ENCODE measurements around the gene FAM156A. TPM values are rescaled to one million over a fixed set of nuclear protein-coding genes. Genes with fewer than 3 reads are reported as not detected.

FAM156A gene
- polyA plus RNA-seq, 1 of the 3 experiments (the other 2 are of a cell fraction): 47.2 TPM

GRCh38 chrX:53004038-53004437 is 45.7 kb upstream of the FAM156A start (continued):
- TF ChIP-seq FOSL2 (IDR thresholded peaks at IDR 0.05; ENCODE audit: borderline replicate concordance, low read depth) (no peak), ZBTB33 (IDR thresholded peaks at IDR 0.05; ENCODE audit: borderline replicate concordance, low read depth) (no peak)

GRCh38 chrX:53003111-53003510 is 44.8 kb upstream of the FAM156A start:
- H3K36me3 ChIP-seq (replicated peaks in 1 of 2; ENCODE audit: control insufficient read depth in 1 of 2, insufficient read depth in 2 of 2, low read length in 1 of 2): no peaks in the 10 kb centered on the region
- no peak overlapping the region for H3K4me2 ChIP-seq
- no peak overlapping the region for H3K27ac ChIP-seq (ENCODE audit: low read depth in 2 of 2, low read length in 1 of 2)
- H3K4me1 ChIP-seq (ENCODE audit: control insufficient read depth in 1 of 2, insufficient read depth in 2 of 2, low read depth in 1 of 2, low read length in 1 of 2): no peaks in the 10 kb centered on the region
- H3K9ac ChIP-seq: no peak overlapping the region
- no peaks in the 10 kb centered on the region for H3K9me3 ChIP-seq
- 42% methylated on average over 6 of the region's 6 CpGs for WGBS (ENCODE audit: low lambda C conversion rate)
- H3K4me3 ChIP-seq (ENCODE audit: low read depth in 2 of 2, low read length in 1 of 2): no peak overlapping the region
- H3K9me2 ChIP-seq: no peaks in the 10 kb centered on the region
- no peak for DNase-seq
- POLR2A ChIA-PET: no interaction called here
- no peak for TF ChIP-seq POLR2AphosphoS5 (IDR thresholded peaks at IDR 0.05; ENCODE audit: low read depth, low read length)
- TF ChIP-seq EZH2phosphoT487 (IDR thresholded peaks at IDR 0.05; ENCODE audit: borderline replicate concordance, low read depth): no peak
- no peak for TF ChIP-seq TEAD4 (IDR thresholded peaks at IDR 0.05; ENCODE audit: borderline replicate concordance, insufficient read depth)
- TF ChIP-seq RFX5 (IDR thresholded peaks at IDR 0.05; ENCODE audit: low read length): no peak
- no peak for TF ChIP-seq USF1 (IDR thresholded peaks at IDR 0.05; ENCODE audit: borderline replicate concordance, low read depth)
- TF ChIP-seq NFIC (IDR thresholded peaks at IDR 0.05; ENCODE audit: borderline replicate concordance): no peak
- TF ChIP-seq ZBTB33 (IDR thresholded peaks at IDR 0.05; ENCODE audit: borderline replicate concordance, low read depth): no peak
- no peak for TF ChIP-seq GATA2 (CRISPR knock-in tag; IDR thresholded peaks at IDR 0.05)
- TF ChIP-seq ELF1 (IDR thresholded peaks at IDR 0.05): no peak
- TF ChIP-seq RCOR1 (IDR thresholded peaks at IDR 0.05; ENCODE audit: low read length): no peak
- no peak for TF ChIP-seq REST (IDR thresholded peaks at IDR 0.05; ENCODE audit: low read depth, low read length)
- no peak for TF ChIP-seq MAX (IDR thresholded peaks at IDR 0.05; ENCODE audit: low read depth)
- no peak for TF ChIP-seq IRF3 (IDR thresholded peaks at IDR 0.05; ENCODE audit: low read depth, low read length)
- TF ChIP-seq TCF12 (IDR thresholded peaks at IDR 0.05): no peak
- TF ChIP-seq RXRA (IDR thresholded peaks at IDR 0.05; ENCODE audit: borderline replicate concordance, low read depth): no peak
- no peak overlapping the region for H2AFZ ChIP-seq (ENCODE audit: low read depth)
- no peaks in the 10 kb centered on the region for H3F3A ChIP-seq (replicated peaks; ENCODE audit: insufficient read depth)
- CTCF ChIA-PET: no interaction called here
- no peaks in the 10 kb centered on the region for H4K20me1 ChIP-seq (ENCODE audit: insufficient read depth)
- H3K27me3 ChIP-seq (ENCODE audit: insufficient read depth): peaks cover 32% of the 10 kb centered on the region
- no peaks in the 10 kb centered on the region for H3K79me2 ChIP-seq (ENCODE audit: insufficient read depth)

Data from SK-N-SH (cell line).